Liver (tissue), 9 donors: Measurements from ENCODE around the gene RPL10. TPM values are rescaled to one million over a fixed set of nuclear protein-coding genes. Genes with fewer than 3 reads are reported as not detected.

Experiments
- DNase-seq: peaks from one replicate; pipeline ENCODE4 v3.0.0-alpha.2; 2017; ENCODE audit warnings: low spot score
- H3K27ac ChIP-seq, 2 donors: one replicate each; pipeline ENCODE4 v1.7.0; 2013; ENCODE audit warnings: inconsistent platforms in 2 of 2, low read length in 2 of 2, control low read depth in 1 of 2, low read depth in 1 of 2, mild to moderate bottlenecking in 1 of 2
- H3K27me3 ChIP-seq, 4 donors: one replicate each; pipeline versions ENCODE4 v1.6.1 to v1.7.0; 2013; ENCODE audit warnings: low read length in 3 of 4, inconsistent platforms in 1 of 4, mild to moderate bottlenecking in 1 of 4, moderate library complexity in 1 of 4; ENCODE audit not compliant: control insufficient read depth in 4 of 4, insufficient read depth in 4 of 4
- H3K36me3 ChIP-seq, 4 donors: one replicate each; pipeline versions ENCODE4 v1.6.1 to v1.7.0; 2013; ENCODE audit warnings: low read length in 3 of 4, mild to moderate bottlenecking in 3 of 4, low read depth in 1 of 4, moderate library complexity in 1 of 4; ENCODE audit not compliant: control insufficient read depth in 4 of 4, insufficient read depth in 3 of 4
- H3K4me1 ChIP-seq, 4 donors: one replicate each; pipeline versions ENCODE4 v1.6.1 to v1.7.0; 2013; ENCODE audit warnings: low read length in 3 of 4, mild to moderate bottlenecking in 3 of 4, moderate library complexity in 1 of 4; ENCODE audit not compliant: control insufficient read depth in 4 of 4, insufficient read depth in 4 of 4
- H3K4me3 ChIP-seq, 3 donors: one replicate each; pipeline versions ENCODE4 v1.6.1 to v1.7.0; 2013; ENCODE audit warnings: low read length in 3 of 3, control low read depth in 1 of 3, low read depth in 1 of 3, mild to moderate bottlenecking in 1 of 3
- H3K9ac ChIP-seq, 2 donors: one replicate each; pipeline ENCODE4 v1.7.0; 2013; ENCODE audit warnings: low read length in 2 of 2, mild to moderate bottlenecking in 2 of 2, moderate library complexity in 2 of 2, control low read depth in 1 of 2, low read depth in 1 of 2
- H3K9me3 ChIP-seq, 4 donors: one replicate each; pipeline versions ENCODE4 v1.6.1 to v1.7.0; 2013; ENCODE audit warnings: low read length in 3 of 4; ENCODE audit not compliant: control insufficient read depth in 4 of 4
- ATF3 ChIP-seq: IDR thresholded peaks from 2 replicates; pipeline ENCODE4 v1.6.1; 2016; ENCODE audit warnings: antibody characterized with exemption
- CTCF ChIP-seq: fragments of 150-350 bp; IDR thresholded peaks from 2 replicates; pipeline ENCODE4 v1.5.1; 2017; ENCODE audit warnings: improper control_type of control experiment, low read depth, low read length; ENCODE audit not compliant: missing input control
- EGR1 ChIP-seq, 2 donors: IDR thresholded peaks; 2 replicates each; pipeline ENCODE4 v1.6.1; 2016 to 2018; ENCODE audit warnings: antibody characterized with exemption in 2 of 2, low read depth in 2 of 2
- FOXA1 ChIP-seq: IDR thresholded peaks from 2 replicates; pipeline ENCODE4 v1.6.1; 2016; ENCODE audit warnings: antibody characterized with exemption
- FOXA2 ChIP-seq: IDR thresholded peaks from 2 replicates; pipeline ENCODE4 v1.6.1; 2016; ENCODE audit warnings: antibody characterized with exemption
- GABPA ChIP-seq, 2 donors: IDR thresholded peaks in 1 of 2; conservative IDR thresholded peaks in 1 of 2; 2 replicates each; pipeline ENCODE4 v1.6.1; 2016; ENCODE audit warnings: antibody characterized with exemption in 2 of 2, mild to moderate bottlenecking in 1 of 2, moderate library complexity in 1 of 2
- HNF4A ChIP-seq, 2 donors: conservative IDR thresholded peaks; 2 replicates each; pipeline ENCODE4 v1.6.1; 2016; ENCODE audit warnings: antibody characterized with exemption in 2 of 2, mild to moderate bottlenecking in 2 of 2
- NR2F2 ChIP-seq: IDR thresholded peaks from 2 replicates; pipeline ENCODE4 v1.6.1; 2016; ENCODE audit warnings: antibody characterized with exemption
- RAD21 ChIP-seq, 2 donors: IDR thresholded peaks; 2 replicates each; pipeline ENCODE4 v1.6.1; 2016; ENCODE audit warnings: antibody characterized with exemption in 2 of 2, mild to moderate bottlenecking in 2 of 2
- REST ChIP-seq: IDR thresholded peaks from 2 replicates; pipeline ENCODE4 v1.6.1; 2016; ENCODE audit warnings: antibody characterized with exemption, mild to moderate bottlenecking
- RXRA ChIP-seq, 2 donors: IDR thresholded peaks; 2 replicates each; pipeline ENCODE4 v1.6.1; 2017 to 2018; ENCODE audit warnings: antibody characterized with exemption in 2 of 2, mild to moderate bottlenecking in 1 of 2
- SP1 ChIP-seq: IDR thresholded peaks from 2 replicates; pipeline ENCODE4 v1.6.1; 2018; ENCODE audit warnings: antibody characterized with exemption, mild to moderate bottlenecking
- TAF1 ChIP-seq: conservative IDR thresholded peaks from 2 replicates; pipeline ENCODE4 v1.6.1; 2016; ENCODE audit warnings: antibody characterized with exemption, mild to moderate bottlenecking
- YY1 ChIP-seq: IDR thresholded peaks from 2 replicates; pipeline ENCODE4 v1.6.1; 2016; ENCODE audit warnings: antibody characterized with exemption, mild to moderate bottlenecking
- ZBTB33 ChIP-seq: IDR thresholded peaks from 2 replicates; pipeline ENCODE4 v1.6.1; 2016; ENCODE audit warnings: antibody characterized with exemption
- WGBS: extraction: QIAGEN DNeasy Blood & Tissue Kit; methylation state at CpG from one replicate; pipeline ENCODE4 v1.1.7; 2013; 5-methylcytosine and 5-hydroxymethylcytosine counted together
- polyA plus RNA-seq, 2 donors: library from polyadenylated mRNA; stranded (reverse) in 1 of 2; unstranded in 1 of 2; fragments of 200-250 nt in 1 of 2; fragments of >200 nt in 1 of 2; fragmentation: Nextera tagmentation in 1 of 2; extraction: Ambion mirVana in 1 of 2; gene quantifications; one replicate each; pipeline versions ENCODE4 v1.2.1 to v1.2.3, GENCODE V29; 2013 to 2015
- total RNA-seq, 2 donors: library from RNA; depleted of rRNA; stranded (reverse); fragments of >200 nt; gene quantifications; one replicate each; pipeline ENCODE4 v1.2.3, GENCODE V29; 2014
- TF ChIP-seq, protein P1 (sequence below): IDR thresholded peaks from 2 replicates; pipeline ENCODE4 v1.6.1; 2016; ENCODE audit warnings: antibody characterized with exemption
- donor health status: healthy.
- donor health status: healthy.
- donor health status: healthy.
- donor health status: healthy.
- donor health status: healthy.

Gene RPL10
- total and polyA plus RNA-seq, 4 donors: 446 to 1,644 (median 1,423) TPM

DNA sequence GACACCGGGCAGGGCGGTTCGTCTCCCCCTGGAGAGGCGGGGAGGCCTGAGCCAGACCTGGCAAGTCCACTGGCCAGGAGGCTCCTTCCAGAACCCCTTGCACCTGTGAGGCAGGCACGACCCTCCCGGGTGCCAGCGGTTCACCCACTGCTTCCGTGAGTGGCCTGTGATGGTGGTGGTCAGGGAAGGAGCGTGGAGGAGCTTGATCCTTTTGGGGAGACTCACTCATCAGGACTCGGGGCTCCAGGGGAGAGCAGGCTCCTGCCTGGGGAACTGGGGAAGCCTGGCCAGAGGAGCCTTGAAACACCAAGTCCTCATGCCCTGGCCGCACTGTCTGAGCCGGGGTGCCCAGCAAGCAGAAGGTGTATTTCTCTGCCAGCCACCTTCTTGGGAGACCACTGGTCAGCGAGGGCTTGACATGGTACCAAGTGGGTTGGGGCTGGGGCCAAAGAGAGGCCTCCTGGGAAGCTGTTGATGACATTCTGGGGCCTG is 46.6 kb downstream of the RPL10 start:
- no peaks in the 10 kb centered on the region for H3K27me3 ChIP-seq
- peaks cover 0 to 19% (median 7%) of the 10 kb centered on the region in 4 donors for H3K36me3 ChIP-seq
- no peaks in the 10 kb centered on the region for H3K9me3 ChIP-seq
- TF ChIP-seq ATF3: no peak
- TF ChIP-seq, protein P1, sequence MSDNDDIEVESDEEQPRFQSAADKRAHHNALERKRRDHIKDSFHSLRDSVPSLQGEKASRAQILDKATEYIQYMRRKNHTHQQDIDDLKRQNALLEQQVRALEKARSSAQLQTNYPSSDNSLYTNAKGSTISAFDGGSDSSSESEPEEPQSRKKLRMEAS: no peak
- no peak for TF ChIP-seq CTCF
- no peak for TF ChIP-seq TAF1
- TF ChIP-seq REST: no peak
- TF ChIP-seq YY1: no peak
- no peak for TF ChIP-seq FOXA1
- H3K9ac ChIP-seq: no peak overlapping the region
- WGBS: 73% methylated on average over 13 of the region's 13 CpGs
- DNase-seq: no peak
- H3K4me1 ChIP-seq: peaks cover 6 to 17% (median 10%) of the 10 kb centered on the region in 4 donors
- no peak overlapping the region for H3K27ac ChIP-seq
- H3K4me3 ChIP-seq: peak overlapping the region in 2 of 3 donors; percentile 43 to 77

DNA sequence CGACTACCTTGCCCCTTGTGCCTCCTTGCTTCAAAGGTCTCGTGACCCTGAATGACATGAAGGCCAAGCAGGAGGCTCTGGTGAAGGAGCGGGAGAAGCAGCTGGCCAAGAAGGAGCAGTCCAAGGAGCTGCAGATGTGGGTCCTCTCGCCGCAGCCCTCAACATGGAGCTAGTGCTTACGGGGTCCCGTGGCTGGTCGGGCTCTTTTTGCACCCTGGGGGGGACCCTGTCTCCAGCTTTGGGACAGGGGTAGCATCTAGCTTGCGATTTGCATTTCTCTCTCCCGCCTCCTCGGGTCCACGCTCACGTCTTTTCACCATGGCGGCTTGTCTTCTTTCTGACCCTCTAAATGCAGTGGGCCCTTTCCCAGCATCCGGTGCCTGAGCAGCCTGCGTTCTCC is 47.6 kb downstream of the RPL10 start:
- H3K9ac ChIP-seq: no peak overlapping the region
- no peak overlapping the region for H3K27ac ChIP-seq
- peaks cover 0 to 26% (median 10%) of the 10 kb centered on the region in 4 donors for H3K36me3 ChIP-seq
- H3K4me3 ChIP-seq: no peak overlapping the region
- no peaks in the 10 kb centered on the region for H3K9me3 ChIP-seq
- no peaks in the 10 kb centered on the region for H3K27me3 ChIP-seq
- H3K4me1 ChIP-seq: peaks cover 4 to 12% (median 8%) of the 10 kb centered on the region in 4 donors
- TF ChIP-seq RAD21 (IDR thresholded peaks at IDR 0.05) (no peak), TAF1 (no peak), EGR1 (IDR thresholded peaks at IDR 0.05; ENCODE audit: low read depth in 2 of 2) (no peak), GABPA (IDR thresholded peaks at IDR 0.05 in 1 of 2, conservative IDR thresholded peaks at IDR 0.05 in 1 of 2) (no peak), YY1 (no peak), SP1 (no peak), ZBTB33 (no peak), FOXA1 (no peak), HNF4A (conservative IDR thresholded peaks at IDR 0.05) (no peak), RXRA (IDR thresholded peaks at IDR 0.05) (no peak), FOXA2 (no peak), NR2F2 (no peak)
- TF ChIP-seq, protein P1: no peak
- 98% methylated on average over 16 of the region's 16 CpGs for WGBS
- no peak for DNase-seq
